HepG2 (cell line): ENCODE data around the gene CIAPIN1. TPM values are rescaled to one million over a fixed set of nuclear protein-coding genes. Genes with fewer than 3 reads are reported as not detected.

Experiments used
- DNMT3B ChIP-seq: conservative IDR thresholded peaks from 2 replicates; pipeline ENCODE4 v1.6.1; 2016; ENCODE audit warnings: missing biosample characterization, control low read depth
- GPN1 ChIP-seq: sonication (generic); formaldehyde crosslinking; IDR thresholded peaks from 2 replicates; pipeline ENCODE4 v1.5.1; 2020; ENCODE audit warnings: missing genetic modification reagents, borderline replicate concordance
- IRF2 ChIP-seq: IDR thresholded peaks from 2 replicates; pipeline ENCODE4 v1.6.1; 2018; ENCODE audit warnings: missing genetic modification reagents, missing compliant biosample characterization
- KAT7 ChIP-seq: IDR thresholded peaks from 2 replicates; pipeline ENCODE4 v1.6.1; 2018; ENCODE audit warnings: borderline replicate concordance, missing compliant biosample characterization
- NR2F2 ChIP-seq: IDR thresholded peaks from 2 replicates; pipeline ENCODE4 v1.6.1; 2012; ENCODE audit warnings: low read depth, inconsistent platforms, borderline replicate concordance
- PLRG1 ChIP-seq: fragments of 450-650 bp; conservative IDR thresholded peaks from 2 replicates; pipeline ENCODE4 v1.6.1; 2016
- RAD21 ChIP-seq: fragments of 450-650 bp; formaldehyde crosslinking; IDR thresholded peaks from 2 replicates; pipeline ENCODE4 v1.5.0; 2020; ENCODE audit warnings: mild to moderate bottlenecking
- REST ChIP-seq, 2 experiments: IDR thresholded peaks; 2 replicates each; pipeline ENCODE4 v1.6.1; 2011 to 2012; ENCODE audit warnings: low read length in 2 of 2, borderline replicate concordance in 1 of 2, low read depth in 1 of 2, mild to moderate bottlenecking in 1 of 2, moderate library complexity in 1 of 2
- SRF ChIP-seq: IDR thresholded peaks from 2 replicates; pipeline ENCODE4 v1.6.1; 2011; ENCODE audit warnings: mild to moderate bottlenecking, low read depth, low read length, moderate library complexity
- TAF1 ChIP-seq: sonication (generic); formaldehyde crosslinking; IDR thresholded peaks from 2 replicates; pipeline ENCODE4 v1.4.0; 2020; ENCODE audit warnings: missing genetic modification reagents
- THYN1 ChIP-seq: sonication (generic); formaldehyde crosslinking; IDR thresholded peaks from 2 replicates; pipeline ENCODE4 v1.8.1; 2023; ENCODE audit warnings: low read depth, mild to moderate bottlenecking, moderate library complexity, missing genetic modification reagents, borderline replicate concordance
- ZBTB34 ChIP-seq: sonication (generic); formaldehyde crosslinking; IDR thresholded peaks from 2 replicates; pipeline ENCODE4 v1.8.0; 2022; ENCODE audit warnings: mild to moderate bottlenecking, missing genetic modification reagents
- ZFP36L2 ChIP-seq: sonication (generic); formaldehyde crosslinking; IDR thresholded peaks from 2 replicates; pipeline ENCODE4 v1.4.0; 2020; ENCODE audit warnings: missing genetic modification reagents
- ZKSCAN1 ChIP-seq: fragments of 150-350 bp; IDR thresholded peaks from 2 replicates; pipeline ENCODE4 v1.6.1; 2014; ENCODE audit warnings: low read length
- ZNF232 ChIP-seq: sonication (generic); formaldehyde crosslinking; IDR thresholded peaks from 2 replicates; pipeline ENCODE4 v1.4.0; 2020; ENCODE audit warnings: missing genetic modification reagents, borderline replicate concordance
- ZNF260 ChIP-seq: sonication (generic); formaldehyde crosslinking; IDR thresholded peaks from 2 replicates; pipeline ENCODE4 v1.4.0; 2020; ENCODE audit warnings: missing genetic modification reagents, low read depth, mild to moderate bottlenecking, borderline replicate concordance
- ZNF275 ChIP-seq: sonication (generic); formaldehyde crosslinking; IDR thresholded peaks from 2 replicates; pipeline ENCODE4 v1.8.0; 2022; ENCODE audit warnings: missing genetic modification reagents, mild to moderate bottlenecking, inconsistent platforms, borderline replicate concordance
- ZNF280B ChIP-seq: sonication (generic); formaldehyde crosslinking; IDR thresholded peaks from 2 replicates; pipeline ENCODE4 v1.5.0; 2020; ENCODE audit warnings: missing genetic modification reagents, mild to moderate bottlenecking, borderline replicate concordance
- ZNF607 ChIP-seq: sonication (generic); formaldehyde crosslinking; IDR thresholded peaks from 2 replicates; pipeline ENCODE4 v1.5.1; 2020; ENCODE audit warnings: missing genetic modification reagents, mild to moderate bottlenecking, borderline replicate concordance
- ZNF740 ChIP-seq: sonication (generic); formaldehyde crosslinking; IDR thresholded peaks from 2 replicates; pipeline ENCODE4 v1.4.0; 2020; ENCODE audit warnings: missing genetic modification reagents
- ZNF790 ChIP-seq: sonication (generic); formaldehyde crosslinking; IDR thresholded peaks from 2 replicates; pipeline ENCODE4 v1.8.0; 2022; ENCODE audit warnings: missing genetic modification reagents, mild to moderate bottlenecking, borderline replicate concordance
- polyA plus RNA-seq, 8 experiments: library from polyadenylated mRNA; depleted of rRNA in 3 of 8; stranded (reverse) in 7 of 8; unstranded in 1 of 8; fragments of >200 nt; fragmentation: Illumina TruSeq in 4 of 8; extraction: Trizol in 4 of 8; gene quantifications; 2 replicates each; pipeline versions ENCODE4 v1.2.1 to v1.2.3, GENCODE V29; 2011 to 2016; ENCODE audit warnings: low read depth in 4 of 8, missing spikeins in 1 of 8, mixed read lengths in 1 of 8; ENCODE audit not compliant: insufficient read depth in 1 of 8
- total RNA-seq, 5 experiments: library from RNA; depleted of rRNA; stranded (reverse); fragments of >200 nt; fragmentation: Illumina TruSeq; extraction: Trizol; gene quantifications; 2 replicates each; pipeline ENCODE4 v1.2.3, GENCODE V29; 2016; ENCODE audit warnings: low read depth in 1 of 5

Gene CIAPIN1
- total and polyA plus RNA-seq, 2 of the 13 experiments (the other 11 are each of a cell fraction or from before 2014, with no cell fraction given), result 69.3 to 89.7 TPM

- TF ChIP-seq ZNF280B (CRISPR knock-in tag), result peak; percentile 61; the same call in 1 of the 2 replicates
- TF ChIP-seq GPN1 (CRISPR knock-in tag), result no peak
- no peak for TF ChIP-seq ZFP36L2 (CRISPR knock-in tag)
- no peak for TF ChIP-seq PLRG1
- TF ChIP-seq ZNF790, result no peak
- 0 out of 2 replicates have a peak, but pooled peaks have one; percentile 73 for TF ChIP-seq DNMT3B (CRISPR knock-in tag)
- no peak; the same call in 1 of the 2 replicates for TF ChIP-seq ZNF232 (CRISPR knock-in tag)
- TF ChIP-seq ZNF275 (CRISPR knock-in tag), result no peak
- peak; percentile 98 for TF ChIP-seq NR2F2
- TF ChIP-seq THYN1 (CRISPR knock-in tag), result no peak
- peak; percentile 72; the same call in 1 of the 2 replicates for TF ChIP-seq ZNF740
- TF ChIP-seq SRF, result 0 out of 2 replicates have a peak, but pooled peaks have one; percentile 17
- no peak for TF ChIP-seq ZNF260 (CRISPR knock-in tag)
- TF ChIP-seq KAT7 (CRISPR knock-in tag), result peak; percentile 84; the same call in 1 of the 2 replicates
- no peak for TF ChIP-seq REST (IDR thresholded peaks at IDR 0.05; ENCODE audit: borderline replicate concordance in 1 of 2, low read depth in 1 of 2, low read length in 2 of 2)
- TF ChIP-seq TAF1 (CRISPR knock-in tag), result no peak; the same call in 1 of the 2 replicates
- no peak for TF ChIP-seq ZKSCAN1
- TF ChIP-seq IRF2, result 0 out of 2 replicates have a peak, but pooled peaks have one; percentile 11
- TF ChIP-seq RAD21 (CRISPR knock-in tag), result no peak; the same call in none of the 2 replicates
- TF ChIP-seq ZBTB34 (CRISPR knock-in tag), result 0 out of 2 replicates have a peak, but pooled peaks have one; percentile 79
- TF ChIP-seq ZNF607 (CRISPR knock-in tag), result peak; percentile 72; the same call in 1 of the 2 replicates
These were observed 35.8 kb upstream of the CIAPIN1 start (continued) for GRCh38 chr16:57482845-57483545.
